Stimulated activated CD4-positive, alpha-beta T cell treated with anti-CD3 and anti-CD28 coated beads, Interleukin-1b, Interleukin-23, amount 100 ng/mL, for 48 hours (primary cell): Measurements from ENCODE around the gene MARK3.
A peak's percentile ranks its signal among the peaks of the same experiment; 100 is the strongest.

Experiments
- DNase-seq: peaks from one replicate; pipeline ENCODE4 v3.0.0-alpha.2; 2020

Gene MARK3

DNA sequence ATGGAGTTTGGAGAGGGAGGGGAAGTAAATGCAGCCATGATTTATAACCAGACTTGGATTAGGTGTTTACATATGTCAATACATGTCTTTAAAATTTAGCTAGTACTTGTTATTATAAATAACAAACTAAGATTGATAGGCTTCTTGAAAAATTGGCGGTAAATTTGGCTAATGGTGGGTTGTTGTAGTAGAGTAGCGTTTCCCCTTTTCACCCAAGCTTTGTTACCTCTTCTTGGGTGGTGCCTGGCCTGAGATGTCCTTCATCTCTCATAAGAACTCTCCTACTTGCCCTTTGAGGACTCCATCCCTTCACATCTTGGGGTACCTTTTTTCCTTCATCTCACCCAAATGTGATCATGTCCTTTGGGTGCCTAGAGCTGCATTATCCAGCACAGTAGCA is 11.2 kb downstream of the MARK3 start:
- no peak for DNase-seq

DNA sequence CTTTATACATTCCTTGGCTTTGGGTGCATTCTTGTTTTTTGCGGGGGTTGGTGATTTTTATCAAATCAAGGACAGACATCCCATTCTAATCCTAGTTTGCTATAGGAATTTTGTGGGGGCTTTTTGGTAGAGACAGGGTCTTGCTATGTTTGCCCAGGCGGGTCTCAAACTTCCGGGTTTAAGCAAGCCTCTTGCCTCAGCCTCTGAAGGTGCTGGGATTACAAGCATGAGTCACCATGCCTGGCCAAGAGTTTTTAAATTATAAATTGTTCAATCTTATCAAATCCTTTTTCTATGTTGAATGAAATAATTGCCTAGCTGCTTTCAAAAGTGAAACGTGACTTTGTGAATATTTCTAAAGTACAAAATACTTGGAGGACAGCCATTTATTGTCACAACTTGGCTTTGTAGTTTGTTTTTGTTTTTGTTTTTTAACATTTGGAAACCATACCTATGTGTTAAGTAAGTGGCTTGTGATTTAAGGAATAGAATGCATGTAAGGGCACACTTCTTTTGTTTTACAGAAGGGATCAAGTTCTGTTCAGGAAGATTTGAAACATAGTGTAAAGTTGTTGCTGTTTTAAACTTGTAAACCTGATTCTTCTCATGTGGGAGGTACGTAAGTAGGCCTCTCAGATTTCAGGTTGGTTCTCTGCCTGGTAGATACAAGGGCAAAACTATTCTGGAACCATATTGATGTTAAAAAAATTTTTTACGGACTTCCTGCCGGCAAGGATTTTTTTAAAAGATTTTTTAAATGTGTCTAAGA is 13.4 kb downstream of the MARK3 start:
- DNase-seq: no peak

DNA sequence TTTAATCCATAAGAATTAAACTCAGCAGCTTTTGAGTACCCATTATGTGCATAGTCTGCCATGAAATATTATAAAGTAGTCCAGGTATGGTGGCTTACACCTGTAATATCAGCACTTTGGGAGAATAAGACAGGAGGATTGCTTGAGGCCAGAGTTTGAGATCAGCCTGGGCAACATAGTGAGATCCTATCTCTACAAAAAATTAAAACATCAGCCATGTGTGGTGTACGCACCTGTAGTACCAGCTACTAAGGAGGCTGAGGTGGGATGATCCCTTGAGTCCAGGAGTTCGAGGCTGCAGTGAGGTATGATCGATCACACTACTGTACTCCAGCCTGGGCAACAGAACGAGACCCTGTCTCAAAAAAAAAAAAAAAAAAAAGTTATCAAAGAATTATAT is 15.3 kb downstream of the MARK3 start:
- no peak for DNase-seq

DNA sequence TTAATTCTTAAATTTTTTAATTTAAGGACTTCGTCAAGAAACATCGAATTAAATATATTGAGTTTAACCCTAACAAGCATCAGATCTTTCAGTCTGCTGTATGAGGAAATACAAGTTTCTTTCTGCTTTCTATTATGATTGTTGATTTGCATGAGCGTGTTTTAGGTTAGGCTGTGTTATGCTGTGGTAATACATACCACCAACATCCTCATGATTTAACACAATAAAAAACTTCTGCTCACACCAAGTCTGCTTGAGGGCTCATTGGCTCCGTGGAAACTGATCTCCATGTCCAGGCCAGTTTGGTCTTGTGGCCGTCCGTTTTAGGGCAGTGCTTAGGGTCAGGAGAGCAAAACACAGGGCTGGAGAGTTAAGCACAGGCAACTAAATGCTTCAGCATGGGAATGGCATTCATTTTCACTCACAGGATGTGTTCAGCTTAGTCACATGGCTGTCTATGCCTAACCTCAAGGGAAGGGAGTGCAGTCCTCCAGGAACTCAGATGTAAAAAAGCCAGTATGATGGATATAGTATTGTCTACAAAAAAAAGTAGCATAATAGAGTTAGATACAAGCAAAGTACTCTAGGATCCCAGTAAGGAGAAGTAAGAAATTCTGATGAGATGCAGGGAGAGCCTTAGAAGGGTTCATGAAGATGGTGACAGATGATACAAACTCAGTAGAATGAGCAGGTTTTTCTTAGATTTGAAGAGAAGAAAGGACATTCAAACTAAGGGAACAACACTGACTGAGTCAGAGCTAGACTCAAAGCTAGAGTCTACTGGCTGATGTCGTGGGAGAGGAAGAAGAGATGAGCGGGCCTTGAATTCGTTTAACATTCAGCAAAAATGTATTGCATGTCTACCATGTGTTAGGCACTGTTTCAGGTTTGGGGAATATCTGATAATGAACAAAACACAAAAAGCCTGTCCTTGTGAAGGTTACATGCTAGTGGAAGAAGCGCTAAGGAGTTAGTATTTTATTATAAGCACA is 16.3 kb downstream of the MARK3 start:
- DNase-seq: peak; percentile 16

DNA sequence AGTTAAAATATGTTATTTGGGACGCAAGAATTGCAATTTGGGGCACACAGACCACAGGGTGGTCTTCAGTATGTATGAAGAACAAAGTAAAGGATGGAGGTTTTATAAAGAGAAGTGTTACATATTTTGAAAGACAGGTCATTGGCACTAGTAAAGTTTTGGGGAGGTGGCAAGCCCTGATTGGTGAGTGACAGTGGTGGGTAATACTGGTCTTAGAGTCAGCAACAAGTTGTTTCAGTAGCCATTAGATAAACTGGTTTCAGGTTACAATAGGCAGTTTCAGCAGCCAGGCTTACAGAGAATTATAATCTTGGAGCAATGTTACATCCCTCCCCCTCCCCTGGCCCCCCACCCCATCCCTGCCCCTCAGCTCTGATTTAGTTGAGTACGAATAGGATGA is 17.5 kb downstream of the MARK3 start:
- no peak for DNase-seq

DNA sequence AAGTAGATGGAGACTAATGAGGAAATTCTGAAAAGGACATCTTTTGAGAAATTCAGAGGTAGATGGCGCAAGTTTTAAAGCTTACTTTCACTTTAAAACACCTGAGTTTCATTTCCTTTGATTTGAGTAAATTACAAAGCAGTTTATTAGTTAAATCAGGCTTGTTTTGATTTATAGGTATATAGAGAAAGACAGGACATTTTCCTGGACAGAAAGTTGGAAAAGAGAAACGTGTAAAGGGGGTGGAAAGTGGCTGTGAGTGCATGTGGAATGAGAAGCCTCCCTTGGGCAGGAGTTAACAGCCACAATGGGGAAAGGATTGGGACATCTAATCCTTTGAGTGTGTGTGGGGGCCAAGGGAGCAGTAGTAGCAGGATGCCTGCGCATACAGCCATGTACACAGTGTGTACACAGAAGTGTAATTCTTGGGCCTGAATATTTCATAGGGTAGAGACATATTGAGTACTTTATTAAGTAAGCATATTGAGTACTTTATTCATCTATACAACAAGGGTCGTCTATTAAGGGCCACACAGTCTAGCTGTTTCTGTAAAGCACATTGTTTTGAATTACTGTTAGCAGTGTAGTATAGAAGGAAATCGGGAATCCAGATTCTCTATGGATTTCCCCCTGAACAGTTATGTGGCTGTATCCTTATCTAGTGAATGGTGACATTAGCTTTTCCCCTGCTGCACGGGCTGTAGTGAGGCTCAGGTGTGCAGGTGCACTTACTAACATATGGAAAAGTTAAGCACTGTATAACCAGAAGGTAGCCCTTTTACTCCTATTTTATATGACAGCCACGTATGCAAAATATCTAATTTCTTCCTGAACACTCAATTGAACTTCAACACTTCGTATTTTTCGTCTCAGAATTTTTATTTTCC is 19.1 kb downstream of the MARK3 start:
- DNase-seq: no peak

DNA sequence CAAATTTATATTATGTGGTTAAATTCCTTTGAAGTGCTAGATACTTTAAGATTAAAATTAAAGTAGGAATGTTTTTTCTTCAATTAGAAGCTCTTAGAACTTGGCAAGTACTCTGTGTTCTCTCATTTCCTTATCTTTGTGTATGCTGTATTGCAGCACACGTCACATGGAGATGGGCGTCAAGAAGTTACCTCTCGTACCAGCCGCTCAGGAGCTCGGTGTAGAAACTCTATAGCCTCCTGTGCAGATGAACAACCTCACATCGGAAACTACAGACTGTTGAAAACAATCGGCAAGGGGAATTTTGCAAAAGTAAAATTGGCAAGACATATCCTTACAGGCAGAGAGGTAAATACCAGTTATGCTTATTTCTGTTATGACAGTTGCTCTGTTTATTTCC is 19.7 kb downstream of the MARK3 start:
- DNase-seq: no peak

DNA sequence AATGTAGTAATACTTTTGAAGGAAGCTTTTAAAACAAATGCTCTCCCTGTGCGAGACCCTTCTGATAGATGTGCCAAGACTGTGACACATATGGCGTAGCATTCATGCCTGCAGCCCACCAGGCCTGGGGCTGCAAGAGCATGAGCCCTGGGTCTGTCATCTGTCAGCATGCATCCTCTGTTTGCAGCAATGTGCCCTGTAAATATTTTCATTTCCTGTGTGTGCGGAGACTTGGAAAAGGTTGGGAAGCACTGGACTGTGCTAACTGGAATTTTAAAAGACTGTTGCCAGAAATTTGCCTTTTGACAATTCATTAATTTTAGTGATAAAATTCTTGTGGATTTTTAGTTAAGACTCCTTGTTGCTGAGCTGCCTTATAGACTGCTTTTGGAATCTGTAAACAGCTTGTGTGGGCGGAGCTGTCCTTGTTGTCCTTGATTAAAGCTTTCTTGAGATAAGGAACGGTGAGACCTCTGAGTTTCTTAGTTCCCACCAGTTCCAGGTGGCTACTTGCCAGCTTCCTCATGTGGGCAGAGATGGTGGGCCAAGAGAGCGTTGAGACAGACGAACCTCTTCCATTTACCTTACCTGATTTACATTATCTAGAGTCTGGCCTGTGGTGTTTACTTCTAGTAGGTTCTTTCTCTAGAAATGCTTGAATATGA is 23.4 kb downstream of the MARK3 start:
- no peak for DNase-seq

DNA sequence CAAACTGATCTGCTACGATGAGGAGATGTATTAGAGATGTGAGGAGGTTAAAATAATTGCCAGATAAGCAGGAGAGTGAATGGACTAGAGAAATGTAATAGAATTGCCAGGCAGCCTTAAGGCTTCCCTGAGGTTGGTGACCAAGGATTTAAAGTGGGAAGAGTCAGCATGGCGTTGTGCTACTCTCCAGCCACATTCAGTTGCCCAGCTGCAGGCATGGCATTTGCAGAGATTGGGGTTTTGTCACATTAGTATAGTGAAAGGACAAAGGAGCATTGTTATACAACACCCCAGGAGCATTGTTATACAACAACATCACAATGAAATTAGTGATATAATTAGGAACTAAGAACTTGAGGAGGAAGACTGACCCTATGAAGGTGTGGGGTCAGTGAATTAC is 31.7 kb downstream of the MARK3 start:
- no peak for DNase-seq

DNA sequence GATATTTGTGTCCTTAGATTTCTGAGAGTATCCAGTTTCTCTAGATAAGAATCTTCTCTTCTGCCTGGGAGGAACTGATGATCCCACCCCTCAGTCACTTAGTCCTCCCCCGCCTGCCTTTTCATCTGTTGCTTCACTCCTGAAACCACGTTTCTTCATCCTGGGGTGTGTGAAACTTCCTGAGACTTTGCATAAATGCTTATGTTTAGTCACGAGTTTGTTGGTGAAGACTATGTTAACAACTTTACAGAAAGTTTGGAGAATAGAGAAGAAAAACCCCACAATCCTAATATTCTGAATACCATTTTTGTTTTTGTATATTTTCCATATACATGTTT is 33.2 kb downstream of the MARK3 start:
- no peak for DNase-seq

DNA sequence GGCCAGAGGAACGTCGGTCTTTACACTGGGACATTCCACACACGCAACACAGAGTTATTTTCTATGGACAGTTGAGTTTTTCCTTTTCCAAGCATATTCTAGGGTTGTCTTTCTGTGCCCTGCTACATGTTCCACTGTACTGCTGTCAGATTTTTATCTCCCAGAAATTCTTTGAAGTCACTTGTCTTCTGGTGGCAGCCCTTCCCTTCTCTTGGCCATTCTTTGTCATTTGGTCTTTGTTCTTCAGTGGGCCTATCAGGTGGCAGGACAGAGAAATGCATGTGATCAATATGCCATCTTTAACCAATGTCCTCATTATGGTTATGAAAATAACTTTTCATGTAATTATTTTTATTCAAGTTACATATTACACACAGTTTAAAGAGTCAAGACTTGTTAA is 36.3 kb downstream of the MARK3 start:
- DNase-seq: no peak

DNA sequence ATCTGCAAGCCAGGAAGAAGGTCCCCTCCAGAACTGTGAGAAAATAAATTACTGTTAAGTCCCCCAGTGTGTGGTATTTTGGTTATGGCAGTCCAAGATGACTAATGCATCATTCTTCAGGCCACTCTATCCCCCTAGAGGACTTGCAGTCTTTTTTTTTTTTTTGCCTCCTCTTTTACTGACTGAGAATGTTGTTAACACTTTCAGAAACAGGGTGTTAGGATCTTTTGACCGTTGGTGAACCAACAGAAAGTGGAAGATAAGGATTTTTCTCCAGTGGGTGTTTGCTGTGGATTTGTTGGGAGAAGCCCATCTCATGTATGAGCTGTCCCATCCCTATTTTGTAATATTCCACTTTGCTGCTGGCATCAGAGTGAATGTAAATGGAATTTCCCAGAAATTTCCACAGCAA is 37.8 kb downstream of the MARK3 start:
- no peak for DNase-seq

DNA sequence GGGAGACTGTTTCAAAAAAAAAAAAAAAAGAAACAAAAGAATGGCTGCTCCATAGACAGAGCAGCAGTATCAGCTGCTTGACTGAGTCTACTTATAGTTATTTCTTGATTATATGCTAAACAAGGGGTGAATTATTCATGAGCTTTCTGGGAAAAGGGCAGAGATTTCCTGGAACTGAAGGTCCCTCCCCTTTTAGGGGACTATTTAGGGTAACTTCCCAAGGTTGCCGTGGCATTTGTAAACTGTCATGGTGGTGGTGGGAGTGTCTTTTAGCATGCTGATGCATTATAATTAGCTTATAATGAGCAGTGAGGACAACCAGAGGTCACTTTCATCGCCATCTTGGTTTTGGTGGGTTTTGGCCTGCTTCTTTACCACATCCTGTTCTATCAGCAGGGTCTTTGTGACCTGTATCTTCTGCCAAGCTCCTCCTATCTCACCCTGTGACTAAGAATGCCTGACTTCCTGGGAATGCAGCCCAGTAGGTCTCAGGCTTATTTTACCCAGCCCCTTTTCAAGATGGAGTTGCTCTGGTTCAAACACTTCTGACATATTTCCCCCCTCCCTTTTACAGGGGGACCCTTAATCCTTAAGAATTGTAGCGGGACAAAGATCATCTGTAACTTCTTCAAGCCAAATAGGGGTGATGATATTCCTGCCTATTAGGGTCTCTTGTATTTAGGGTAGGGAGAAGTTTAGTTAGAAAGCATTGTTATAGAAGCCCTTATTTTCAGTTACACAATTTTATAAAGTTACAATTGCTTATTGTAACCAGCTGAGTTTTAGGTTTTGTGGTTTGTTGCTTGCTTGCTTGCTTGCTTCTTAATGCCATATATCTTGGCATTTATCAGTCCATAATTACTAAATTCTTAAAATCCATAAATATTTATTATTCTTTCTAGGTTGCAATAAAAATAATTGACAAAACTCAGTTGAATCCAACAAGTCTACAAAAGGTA is 42.5 kb downstream of the MARK3 start:
- peak; percentile 56 for DNase-seq

DNA sequence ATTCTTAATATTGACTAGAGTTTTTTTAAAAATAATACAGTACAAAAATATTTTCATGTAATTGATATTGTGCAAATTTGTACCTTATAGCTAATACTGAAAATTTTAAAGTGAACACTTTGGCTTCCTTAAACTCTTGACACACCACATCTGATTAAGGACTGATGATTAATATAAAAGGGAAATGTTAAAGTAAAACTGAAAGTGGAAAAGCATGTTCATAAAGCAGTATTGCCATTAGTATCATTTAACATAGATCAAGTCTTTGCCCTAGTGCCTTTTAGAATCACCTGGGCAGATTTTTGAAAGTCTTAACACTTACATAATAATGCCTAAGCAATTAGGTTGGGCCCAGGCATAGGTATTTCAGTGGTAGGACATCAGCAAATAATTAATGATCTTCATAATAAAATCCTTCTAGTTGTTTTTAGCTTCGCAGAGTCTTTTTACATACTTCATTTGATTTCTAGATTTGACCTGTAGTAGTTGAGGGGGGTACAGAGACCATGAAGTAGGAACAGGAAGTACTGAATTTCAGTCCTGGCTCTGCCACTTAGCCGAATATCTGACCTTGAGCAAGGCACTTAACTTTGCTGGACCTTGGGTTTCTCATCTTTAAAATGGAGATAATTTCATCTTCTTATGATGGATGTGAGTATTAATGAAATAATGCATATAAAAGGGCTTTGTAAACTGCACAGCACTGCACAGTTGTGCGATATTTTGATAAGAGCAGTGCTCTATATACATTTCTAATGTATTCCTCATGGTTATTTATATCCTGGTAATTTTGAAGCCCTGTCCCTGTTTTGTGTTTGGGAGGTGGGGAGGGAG is 43.7 kb downstream of the MARK3 start:
- no peak for DNase-seq

DNA sequence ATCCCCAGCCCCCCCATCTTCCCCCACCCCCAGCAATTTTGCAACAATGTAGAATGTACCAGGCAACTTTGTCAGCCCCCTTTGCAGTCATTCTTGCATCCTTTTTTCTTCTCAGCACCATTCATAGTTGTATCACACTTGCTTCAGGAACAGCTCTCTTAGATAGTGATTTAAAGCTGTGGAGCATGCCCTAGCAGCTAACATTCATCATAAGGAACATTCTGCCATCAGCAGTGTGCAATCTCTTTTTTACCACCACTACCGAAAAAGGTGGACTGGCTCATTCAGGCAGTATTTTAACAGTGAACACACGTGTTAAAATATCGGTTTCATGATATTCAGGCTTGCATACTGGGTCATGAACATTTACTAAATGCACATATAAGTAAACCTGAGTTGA is 45.1 kb downstream of the MARK3 start:
- no peak for DNase-seq

DNA sequence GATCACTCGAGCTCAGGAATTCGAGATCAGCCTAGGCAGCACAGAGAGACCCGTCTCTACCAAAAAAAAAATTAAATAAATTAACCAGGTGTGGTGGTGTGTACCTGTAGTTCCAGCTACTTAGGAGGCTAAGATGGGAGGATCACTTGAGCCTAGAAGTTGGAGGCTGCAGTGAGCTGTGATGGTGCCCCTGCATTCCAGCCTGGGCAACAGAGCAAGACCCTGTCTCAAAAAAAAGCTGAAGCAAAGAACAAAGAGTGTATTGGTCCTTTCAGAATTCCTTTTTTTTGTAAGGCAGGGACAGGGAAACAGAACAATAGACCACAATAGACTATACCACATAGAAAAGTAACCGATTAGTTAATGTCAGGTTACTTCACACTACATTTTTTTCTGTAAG is 47.4 kb downstream of the MARK3 start:
- DNase-seq: no peak

DNA sequence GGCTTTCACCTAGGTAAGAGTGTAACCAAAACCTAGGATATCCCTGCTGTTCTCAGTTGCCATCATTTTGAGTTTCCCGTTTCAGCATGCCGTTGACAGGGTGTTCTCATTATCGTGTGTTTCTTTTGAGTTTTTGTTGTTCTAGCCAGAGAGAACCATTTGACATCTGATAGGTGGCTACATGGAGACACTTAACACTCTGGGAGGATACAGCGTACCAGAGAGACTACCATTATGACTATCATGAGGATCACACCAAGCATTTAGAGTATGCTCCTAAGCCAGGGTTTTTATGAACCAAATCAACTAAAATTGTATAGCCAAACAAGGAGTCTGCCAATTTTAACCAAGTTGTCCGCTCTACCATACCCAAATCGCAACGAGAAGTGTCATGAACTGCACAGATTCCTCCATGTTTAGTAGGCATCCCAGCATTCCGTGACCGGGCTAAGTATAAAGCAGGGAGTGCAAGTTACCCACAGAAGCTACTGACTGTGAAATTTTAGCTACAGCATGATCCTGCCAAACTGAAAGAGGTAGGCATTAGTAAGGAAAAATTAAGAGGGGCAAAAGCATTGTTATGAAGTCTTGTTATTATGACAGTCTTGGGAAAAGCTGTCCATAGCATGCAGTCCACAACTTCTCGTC is 48.8 kb downstream of the MARK3 start:
- DNase-seq: no peak

DNA sequence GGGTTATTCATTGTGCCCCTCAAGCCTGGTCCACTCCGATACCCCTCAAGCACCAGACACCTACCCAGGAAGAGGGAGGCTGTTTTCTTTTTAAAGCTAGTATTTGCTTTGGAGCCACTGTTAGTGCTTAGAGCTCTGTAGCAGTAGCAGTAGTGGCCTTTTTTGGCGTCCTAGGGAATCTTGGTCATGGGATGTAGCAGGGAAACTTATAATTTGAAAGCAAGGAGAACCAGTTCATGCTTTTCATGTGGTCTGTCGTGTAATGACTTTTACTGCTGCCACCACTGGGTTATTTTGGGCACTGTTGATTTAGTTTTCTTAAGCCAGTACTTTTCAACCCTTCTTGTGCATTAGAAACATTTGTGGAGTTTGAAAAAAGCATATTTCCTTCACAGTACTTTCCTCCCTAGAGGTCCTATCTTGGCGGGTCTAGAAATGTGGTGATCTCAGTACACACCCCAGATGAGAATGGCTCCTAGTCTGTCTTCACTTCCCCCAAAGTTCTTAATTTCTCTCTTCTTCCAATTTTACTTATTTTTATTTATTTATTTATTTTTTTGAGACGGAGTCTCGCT is 49.7 kb downstream of the MARK3 start:
- DNase-seq: no peak

DNA sequence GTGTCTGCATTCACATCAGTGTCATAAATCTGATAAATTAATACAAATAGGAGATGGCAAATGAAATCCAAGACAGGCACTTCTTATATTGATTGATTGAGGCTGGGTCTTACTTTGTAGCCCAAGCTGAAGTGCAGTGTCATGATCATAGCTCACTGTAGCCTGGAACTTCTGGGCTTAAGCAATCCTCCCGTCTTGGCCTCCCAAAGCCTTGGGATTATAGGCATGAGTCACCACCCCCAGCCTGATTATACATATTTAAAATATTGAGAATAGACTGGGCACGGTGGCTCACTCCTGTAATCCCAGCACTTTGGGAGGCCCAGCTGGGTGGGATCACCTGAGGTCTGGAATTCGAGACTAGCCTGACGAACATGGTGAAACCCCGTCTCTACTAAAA is 51.3 kb downstream of the MARK3 start:
- no peak for DNase-seq

DNA sequence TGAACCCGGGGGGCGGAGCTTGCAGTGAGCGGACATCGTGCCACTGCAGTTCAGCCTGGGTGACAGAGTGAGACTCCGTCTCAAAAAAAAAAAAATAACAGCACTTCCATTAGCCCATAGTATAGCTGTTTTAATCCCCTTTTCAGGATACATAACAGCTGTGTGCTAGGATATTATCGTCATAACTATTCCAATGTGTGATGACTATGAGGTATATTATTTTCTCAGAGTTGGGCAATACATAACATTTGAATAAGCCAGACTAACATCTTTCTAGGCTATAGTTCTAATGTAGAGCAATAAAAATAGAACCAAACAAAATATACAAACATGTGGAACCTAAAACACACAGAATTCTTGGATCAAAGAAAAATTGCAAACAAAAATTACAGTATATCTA is 57.1 kb downstream of the MARK3 start:
- DNase-seq: no peak
